CD4-positive, CD25-positive, alpha-beta regulatory T cell (primary cell): Measurements from ENCODE around the gene ZDHHC11B. TPM values are rescaled to one million over a fixed set of nuclear protein-coding genes. Genes with fewer than 3 reads are reported as not detected.
"Not testable (repeated sequence)": the region's sequence is repeated elsewhere in the genome, so short reads cannot be mapped to it uniquely, and the experiment has no call there.

Experiments
- ATAC-seq, 2 donors: fragments of 150-1000 bp; cut with Tn5 transposase; one replicate each; pipeline ENCODE4 v1.10.0; 2021; ENCODE audit warnings: low read depth in 2 of 2, moderate number of reproducible peaks in 2 of 2, moderate library complexity in 1 of 2
- DNase-seq, 3 donors: peaks; one replicate each; pipeline versions ENCODE4 v3.0.0 to v3.0.0-alpha.2; 2012 to 2022; ENCODE audit warnings: mixed read lengths in 1 of 3
- H3K27ac ChIP-seq: one replicate; pipeline ENCODE4 v1.7.0; 2013; ENCODE audit warnings: mild to moderate bottlenecking, low read length; ENCODE audit not compliant: insufficient read depth, poor library complexity, severe bottlenecking
- H3K27me3 ChIP-seq: one replicate; pipeline ENCODE4 v1.7.0; 2013; ENCODE audit warnings: low read length; ENCODE audit not compliant: control insufficient read depth, insufficient read depth
- H3K36me3 ChIP-seq: one replicate; pipeline ENCODE4 v1.7.0; 2013; ENCODE audit warnings: mild to moderate bottlenecking, low read length, moderate library complexity; ENCODE audit not compliant: control insufficient read depth, insufficient read depth
- H3K4me1 ChIP-seq: 2 replicates; pipeline ENCODE4 v1.7.0; 2013; ENCODE audit warnings: mild to moderate bottlenecking, low read length; ENCODE audit not compliant: insufficient read depth, control insufficient read depth, poor library complexity, severe bottlenecking
- H3K4me3 ChIP-seq: one replicate; pipeline ENCODE4 v1.7.0; 2013; ENCODE audit warnings: low read depth, mild to moderate bottlenecking, low read length, moderate library complexity
- H3K9me3 ChIP-seq, 2 experiments: 1 replicate in 1 of 2; 2 replicates in 1 of 2; pipeline ENCODE4 v1.7.0; 2013; ENCODE audit warnings: low read length in 2 of 2, mild to moderate bottlenecking in 1 of 2, moderate library complexity in 1 of 2; ENCODE audit not compliant: control insufficient read depth in 2 of 2
- H3K27ac Mint-ChIP-seq, 3 donors: one replicate each; pipeline ENCODE4 v1.8.0; 2020 to 2022; ENCODE audit warnings: mild to moderate bottlenecking in 3 of 3, mixed read lengths in 3 of 3, moderate library complexity in 2 of 3
- H3K27me3 Mint-ChIP-seq: one replicate; pipeline ENCODE4 v1.8.0; 2022; ENCODE audit warnings: mild to moderate bottlenecking, mixed read lengths
- H3K36me3 Mint-ChIP-seq: one replicate; pipeline ENCODE4 v1.8.0; 2020; ENCODE audit warnings: mixed read lengths
- H3K4me1 Mint-ChIP-seq, 4 donors: one replicate each; pipeline ENCODE4 v1.8.0; 2020 to 2022; ENCODE audit warnings: mixed read lengths in 4 of 4, mild to moderate bottlenecking in 1 of 4
- H3K4me3 Mint-ChIP-seq, 4 donors: one replicate each; pipeline ENCODE4 v1.8.0; 2020 to 2022; ENCODE audit warnings: mild to moderate bottlenecking in 4 of 4, mixed read lengths in 4 of 4, moderate library complexity in 3 of 4
- H3K9me3 Mint-ChIP-seq, 7 donors: one replicate each; pipeline ENCODE4 v1.8.0; 2020 to 2022; ENCODE audit warnings: mixed read lengths in 7 of 7, mild to moderate bottlenecking in 3 of 7, moderate library complexity in 2 of 7
- polyA plus RNA-seq, 4 donors: library from polyadenylated mRNA; unstranded; fragments of 300-500 nt; fragmentation: Illumina TruSeq; gene quantifications; one replicate each; pipeline ENCODE4 v1.2.3, GENCODE V29; 2021
- total RNA-seq: library from RNA; stranded (reverse); gene quantifications from one replicate; pipeline ENCODE4 v1.2.3, GENCODE V29; 2022

Gene ZDHHC11B
- total and polyA plus RNA-seq, 5 donors from 2014 or later: 17.7 TPM; not detected in 4

- Mint-ChIP-seq H3K4me3 (peak overlapping the region in 1 of 4 donors; percentile 28), H3K9me3 (no peaks in the 10 kb centered on the region), H3K36me3 (peaks cover 3% of the 10 kb centered on the region), H3K27me3 (no peaks in the 10 kb centered on the region), H3K4me1 (peaks cover 7 to 11% (median 7%) of the 10 kb centered on the region in 4 donors), H3K27ac (no peak overlapping the region)
- Histone ChIP-seq H3K27me3 (no peaks in the 10 kb centered on the region), H3K4me3 (no peak overlapping the region), H3K27ac (no peak overlapping the region), H3K9me3 (no peaks in the 10 kb centered on the region), H3K4me1 (peaks cover 14% of the 10 kb centered on the region), H3K36me3 (no peaks in the 10 kb centered on the region)
- DNase-seq (no peak), ATAC-seq (no peak)
Observed at GRCh38 chr5:763397-763796, 21.1 kb downstream of the ZDHHC11B start.

- H3K36me3 ChIP-seq, DNase-seq, H3K27me3 Mint-ChIP-seq, ATAC-seq, H3K27ac Mint-ChIP-seq, H3K27ac ChIP-seq, H3K4me3 ChIP-seq, H3K4me3 Mint-ChIP-seq, H3K27me3 ChIP-seq, H3K9me3 Mint-ChIP-seq, H3K9me3 ChIP-seq, H3K36me3 Mint-ChIP-seq: not testable (repeated sequence)
- peaks cover 7 to 12% (median 7%) of the 10 kb centered on the region in 4 donors for H3K4me1 Mint-ChIP-seq
- peaks cover 18% of the 10 kb centered on the region for H3K4me1 ChIP-seq
Observed at GRCh38 chr5:762996-763395, 21.5 kb downstream of the ZDHHC11B start.

GRCh38 chr5:761854-762710 is 22.4 kb downstream of the ZDHHC11B start:
- Histone ChIP-seq H3K27ac (no peak overlapping the region), H3K4me3 (no peak overlapping the region), H3K36me3 (no peaks in the 10 kb centered on the region), H3K9me3 (no peaks in the 10 kb centered on the region), H3K27me3 (no peaks in the 10 kb centered on the region), H3K4me1 (peaks cover 25% of the 10 kb centered on the region)
- Mint-ChIP-seq H3K9me3 (no peaks in the 10 kb centered on the region), H3K36me3 (peaks cover 3% of the 10 kb centered on the region), H3K27me3 (no peaks in the 10 kb centered on the region), H3K4me3 (no peak overlapping the region), H3K27ac (peak overlapping the region in 1 of 3 donors; percentile 39), H3K4me1 (peaks cover 7 to 12% (median 7%) of the 10 kb centered on the region in 4 donors)
- DNase-seq (no peak), ATAC-seq (no peak)

GRCh38 chr5:761059-761771 is 23.3 kb downstream of the ZDHHC11B start:
- H3K4me1 Mint-ChIP-seq: peaks cover 7 to 12% (median 7%) of the 10 kb centered on the region in 4 donors
- no peak overlapping the region for H3K27ac ChIP-seq
- peaks cover 3% of the 10 kb centered on the region for H3K36me3 Mint-ChIP-seq
- DNase-seq: no peak
- H3K4me3 ChIP-seq: no peak overlapping the region
- H3K27me3 ChIP-seq: no peaks in the 10 kb centered on the region
- peak overlapping the region in 1 of 3 donors; percentile 39 for H3K27ac Mint-ChIP-seq
- H3K4me1 ChIP-seq: peaks cover 25% of the 10 kb centered on the region
- H3K27me3 Mint-ChIP-seq: no peaks in the 10 kb centered on the region
- H3K4me3 Mint-ChIP-seq: peak overlapping the region in 1 of 4 donors; percentile 7
- H3K9me3 ChIP-seq: no peaks in the 10 kb centered on the region
- H3K36me3 ChIP-seq: no peaks in the 10 kb centered on the region
- ATAC-seq: no peak
- H3K9me3 Mint-ChIP-seq: no peaks in the 10 kb centered on the region

- peak overlapping the region in 1 of 3 donors; percentile 22 for H3K27ac Mint-ChIP-seq
- no peaks in the 10 kb centered on the region for H3K9me3 ChIP-seq
- no peak for DNase-seq
- no peaks in the 10 kb centered on the region for H3K36me3 ChIP-seq
- H3K4me1 Mint-ChIP-seq: peaks cover 7 to 12% (median 7%) of the 10 kb centered on the region in 4 donors
- no peak overlapping the region for H3K4me3 Mint-ChIP-seq
- no peak overlapping the region for H3K27ac ChIP-seq
- peaks cover 2% of the 10 kb centered on the region for H3K36me3 Mint-ChIP-seq
- no peak overlapping the region for H3K4me3 ChIP-seq
- peaks cover 25% of the 10 kb centered on the region for H3K4me1 ChIP-seq
- no peaks in the 10 kb centered on the region for H3K27me3 ChIP-seq
- H3K27me3 Mint-ChIP-seq: no peaks in the 10 kb centered on the region
- ATAC-seq: no peak
- no peaks in the 10 kb centered on the region for H3K9me3 Mint-ChIP-seq
Observed at GRCh38 chr5:760363-761058, 24.0 kb downstream of the ZDHHC11B start.

- Histone ChIP-seq H3K27me3 (no peaks in the 10 kb centered on the region), H3K9me3 (no peaks in the 10 kb centered on the region), H3K36me3 (no peaks in the 10 kb centered on the region), H3K27ac (no peak overlapping the region), H3K4me3 (no peak overlapping the region), H3K4me1 (peaks cover 25% of the 10 kb centered on the region)
- Mint-ChIP-seq H3K27ac (peak overlapping the region in 1 of 3 donors; percentile 22), H3K4me3 (no peak overlapping the region), H3K4me1 (peaks cover 7 to 12% (median 7%) of the 10 kb centered on the region in 4 donors), H3K36me3 (no peaks in the 10 kb centered on the region), H3K27me3 (no peaks in the 10 kb centered on the region), H3K9me3 (no peaks in the 10 kb centered on the region)
- DNase-seq: no peak
- no peak for ATAC-seq
Observed at GRCh38 chr5:759781-760362, 24.7 kb downstream of the ZDHHC11B start.

- Histone ChIP-seq H3K36me3 (no peaks in the 10 kb centered on the region), H3K27me3 (no peaks in the 10 kb centered on the region), H3K4me1 (peaks cover 25% of the 10 kb centered on the region), H3K9me3 (no peaks in the 10 kb centered on the region), H3K27ac (peak overlapping the region; percentile 41), H3K4me3 (peak overlapping the region; percentile 18)
- ATAC-seq (peak; percentile 44 to 46), DNase-seq (peak in 2 of 3 donors; percentile 42 to 54)
- H3K4me3 Mint-ChIP-seq: peak overlapping the region; percentile 60 to 85 (median 68)
- peaks cover 7 to 12% (median 9%) of the 10 kb centered on the region in 4 donors for H3K4me1 Mint-ChIP-seq
- peak overlapping the region; percentile 8 to 85 (median 76) for H3K27ac Mint-ChIP-seq
- no peaks in the 10 kb centered on the region for H3K9me3 Mint-ChIP-seq
- no peaks in the 10 kb centered on the region for H3K36me3 Mint-ChIP-seq
- no peaks in the 10 kb centered on the region for H3K27me3 Mint-ChIP-seq
Observed at GRCh38 chr5:759111-759751, 25.3 kb downstream of the ZDHHC11B start.
